ENCODE results near the gene MYH15.

DNA sequence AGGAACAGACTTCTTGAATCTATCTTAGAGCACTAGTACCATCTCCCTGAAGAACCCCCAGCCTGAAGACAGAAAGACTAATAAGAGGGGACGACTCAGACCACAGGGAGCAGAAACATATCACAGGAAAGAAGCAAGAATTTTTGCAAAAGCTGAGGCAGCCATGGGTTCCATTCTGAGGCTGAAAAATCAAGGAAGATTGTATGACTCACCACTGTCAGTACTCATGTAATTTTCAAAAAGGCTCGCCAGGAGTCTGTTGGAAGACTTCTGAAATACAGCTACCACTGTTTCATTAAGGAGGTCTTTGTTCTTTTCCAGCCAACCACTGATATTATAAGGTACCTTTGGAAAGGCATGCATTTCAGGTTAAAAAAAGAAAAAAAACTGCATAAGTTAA, 47.5 kb downstream of the MYH15 start:
- TF ChIP-seq POLR2A (IDR thresholded peaks at IDR 0.05) (no peak), CTCF (IDR thresholded peaks at IDR 0.05) (no peak), EP300 (IDR thresholded peaks at IDR 0.05) (no peak)

Measured in upper lobe of left lung (tissue), 4 donors.